ENCODE measurements around the gene SPIRE1. TPM values are rescaled to one million over a fixed set of nuclear protein-coding genes. Genes with fewer than 3 reads are reported as not detected.
A peak's percentile ranks its signal among the peaks of the same experiment; 100 is the strongest.
"Not testable (repeated sequence)": the region's sequence is repeated elsewhere in the genome, so short reads cannot be mapped to it uniquely, and the experiment has no call there.

The SPIRE1 gene
- total RNA-seq, 1 experiment from 2014 or later = 2.5 TPM

- H3K9ac ChIP-seq (ENCODE audit: low read length); H2AFZ ChIP-seq (ENCODE audit: low read length); H3K4me3 ChIP-seq (ENCODE audit: low read length); H3K9me2 ChIP-seq (replicated peaks; ENCODE audit: insufficient read depth, low read length); H3K27ac ChIP-seq (ENCODE audit: low read length); H3K9me3 ChIP-seq (ENCODE audit: low read length); H3K79me2 ChIP-seq (ENCODE audit: low read length); H3K4me2 ChIP-seq (ENCODE audit: low read depth, low read length, poor library complexity, severe bottlenecking); H3K27me3 ChIP-seq (ENCODE audit: low read length); H3K36me3 ChIP-seq (ENCODE audit: insufficient read depth, low read length); H4K20me1 ChIP-seq (ENCODE audit: insufficient read depth, low read depth, low read length); H3K4me1 ChIP-seq (ENCODE audit: low read length): not testable (repeated sequence)
- DNase-seq = peak; percentile 6
Observed at GRCh38 chr18:12643756-12644155, 14.2 kb downstream of the SPIRE1 start.

DNA sequence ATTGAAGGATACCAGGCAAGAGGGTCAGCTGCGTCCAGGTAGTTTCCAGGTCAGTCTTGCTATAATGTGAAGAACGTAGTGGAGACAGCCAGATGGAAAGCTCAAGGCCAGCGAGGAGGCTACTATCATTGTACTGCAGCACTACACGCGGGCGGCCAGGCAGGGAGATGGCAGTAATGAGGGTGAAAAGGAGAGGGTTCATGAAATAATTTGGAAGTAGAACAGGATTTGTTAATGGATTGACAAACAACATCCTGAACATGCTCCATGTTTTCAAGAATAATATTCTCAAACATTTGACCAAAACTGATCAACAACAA is 17.1 kb downstream of the SPIRE1 start:
- no peaks in the 10 kb centered on the region for H3K79me2 ChIP-seq (ENCODE audit: low read length)
- H3K27me3 ChIP-seq (ENCODE audit: low read length) = no peaks in the 10 kb centered on the region
- no peaks in the 10 kb centered on the region for H4K20me1 ChIP-seq (ENCODE audit: insufficient read depth, low read depth, low read length)
- no peaks in the 10 kb centered on the region for H3K9me3 ChIP-seq (ENCODE audit: low read length)
- H3K4me2 ChIP-seq (ENCODE audit: low read depth, low read length, poor library complexity, severe bottlenecking) = no peak overlapping the region
- H3K4me1 ChIP-seq (ENCODE audit: low read length) = no peaks in the 10 kb centered on the region
- no peak overlapping the region for H2AFZ ChIP-seq (ENCODE audit: low read length)
- no peak for DNase-seq
- H3K27ac ChIP-seq (ENCODE audit: low read length) = no peak overlapping the region
- no peak overlapping the region for H3K4me3 ChIP-seq (ENCODE audit: low read length)
- H3K9ac ChIP-seq (ENCODE audit: low read length) = no peak overlapping the region
- H3K9me2 ChIP-seq (replicated peaks; ENCODE audit: insufficient read depth, low read length) = no peaks in the 10 kb centered on the region
- no peaks in the 10 kb centered on the region for H3K36me3 ChIP-seq (ENCODE audit: insufficient read depth, low read length)

- no peak overlapping the region for H3K4me2 ChIP-seq (ENCODE audit: low read depth, low read length, poor library complexity, severe bottlenecking)
- no peaks in the 10 kb centered on the region for H3K79me2 ChIP-seq (ENCODE audit: low read length)
Observed at GRCh38 chr18:12639990-12640880, 17.7 kb downstream of the SPIRE1 start.

DNA sequence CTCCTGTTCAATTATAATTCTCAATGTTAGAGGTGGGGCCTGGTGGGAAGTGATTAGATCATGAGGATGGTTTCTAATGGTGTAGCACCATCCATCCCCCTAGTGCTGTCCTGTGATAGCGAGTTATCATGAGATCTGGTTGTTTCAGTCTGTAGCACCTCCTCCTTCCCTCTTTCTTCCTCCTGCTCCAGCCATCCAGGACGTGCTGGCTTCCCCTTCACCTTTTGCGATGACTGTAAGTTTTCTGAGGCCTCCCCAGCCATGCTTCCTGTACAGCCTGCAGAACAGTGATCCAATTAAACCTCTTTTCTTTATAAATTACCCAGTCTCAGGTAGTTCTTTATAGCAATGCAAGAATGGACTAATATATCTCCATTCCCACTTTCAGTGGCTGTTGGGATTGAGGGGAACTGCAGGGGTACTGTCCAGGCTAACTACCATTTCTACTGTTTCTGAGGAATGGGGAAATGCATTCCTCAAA is 19.2 kb downstream of the SPIRE1 start:
- Histone ChIP-seq H3K4me1 (ENCODE audit: low read length) (no peaks in the 10 kb centered on the region), H3K9me3 (ENCODE audit: low read length) (no peaks in the 10 kb centered on the region), H3K4me3 (ENCODE audit: low read length) (no peak overlapping the region), H3K9me2 (replicated peaks; ENCODE audit: insufficient read depth, low read length) (no peaks in the 10 kb centered on the region), H2AFZ (ENCODE audit: low read length) (no peak overlapping the region), H3K79me2 (ENCODE audit: low read length) (no peaks in the 10 kb centered on the region), H3K27me3 (ENCODE audit: low read length) (no peaks in the 10 kb centered on the region), H3K9ac (ENCODE audit: low read length) (no peak overlapping the region), H3K36me3 (ENCODE audit: insufficient read depth, low read length) (no peaks in the 10 kb centered on the region), H3K4me2 (ENCODE audit: low read depth, low read length, poor library complexity, severe bottlenecking) (no peak overlapping the region), H3K27ac (ENCODE audit: low read length) (no peak overlapping the region), H4K20me1 (ENCODE audit: insufficient read depth, low read depth, low read length) (no peaks in the 10 kb centered on the region)
- DNase-seq = no peak

More at GRCh38 chr18:12639990-12640880, 17.7 kb downstream of the SPIRE1 start:
- Histone ChIP-seq H4K20me1 (ENCODE audit: insufficient read depth, low read depth, low read length) (no peaks in the 10 kb centered on the region), H3K9ac (ENCODE audit: low read length) (no peak overlapping the region), H3K9me2 (replicated peaks; ENCODE audit: insufficient read depth, low read length) (no peaks in the 10 kb centered on the region), H3K4me1 (ENCODE audit: low read length) (no peaks in the 10 kb centered on the region), H2AFZ (ENCODE audit: low read length) (no peak overlapping the region), H3K27ac (ENCODE audit: low read length) (no peak overlapping the region), H3K9me3 (ENCODE audit: low read length) (no peaks in the 10 kb centered on the region), H3K4me3 (ENCODE audit: low read length) (no peak overlapping the region), H3K27me3 (ENCODE audit: low read length) (no peaks in the 10 kb centered on the region), H3K36me3 (ENCODE audit: insufficient read depth, low read length) (no peaks in the 10 kb centered on the region)
- DNase-seq = no peak

GRCh38 chr18:12637901-12638643 is 19.8 kb downstream of the SPIRE1 start:
- H2AFZ ChIP-seq (ENCODE audit: low read length) = no peak overlapping the region
- DNase-seq = no peak
- no peaks in the 10 kb centered on the region for H3K27me3 ChIP-seq (ENCODE audit: low read length)
- H3K79me2 ChIP-seq (ENCODE audit: low read length) = no peaks in the 10 kb centered on the region
- no peak overlapping the region for H3K9ac ChIP-seq (ENCODE audit: low read length)
- H3K36me3 ChIP-seq (ENCODE audit: insufficient read depth, low read length) = no peaks in the 10 kb centered on the region
- no peak overlapping the region for H3K4me2 ChIP-seq (ENCODE audit: low read depth, low read length, poor library complexity, severe bottlenecking)
- no peak overlapping the region for H3K4me3 ChIP-seq (ENCODE audit: low read length)
- H3K27ac ChIP-seq (ENCODE audit: low read length) = no peak overlapping the region
- no peaks in the 10 kb centered on the region for H3K9me3 ChIP-seq (ENCODE audit: low read length)
- H3K9me2 ChIP-seq (replicated peaks; ENCODE audit: insufficient read depth, low read length) = no peaks in the 10 kb centered on the region
- no peaks in the 10 kb centered on the region for H4K20me1 ChIP-seq (ENCODE audit: insufficient read depth, low read depth, low read length)
- H3K4me1 ChIP-seq (ENCODE audit: low read length) = no peaks in the 10 kb centered on the region

DNA sequence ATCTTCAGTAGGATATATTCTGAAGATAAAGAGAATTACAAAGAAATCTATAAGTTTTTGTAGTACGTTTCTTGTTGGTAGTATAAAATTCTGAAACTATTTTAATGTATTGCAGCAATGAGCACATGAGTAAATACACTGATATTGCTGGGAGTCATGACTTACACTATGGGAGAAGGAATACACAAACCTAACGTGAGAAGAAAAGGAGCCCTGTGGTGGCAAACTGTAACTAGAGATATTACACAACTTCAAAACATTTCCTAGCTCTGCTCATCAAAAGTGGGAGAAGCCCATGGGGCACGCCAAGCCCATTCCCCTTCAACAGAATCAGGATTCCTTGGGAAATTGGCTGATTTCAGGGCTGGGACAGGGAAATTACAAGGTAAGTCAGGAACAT is 20.5 kb downstream of the SPIRE1 start:
- Histone ChIP-seq H3K9me3 (ENCODE audit: low read length) (no peaks in the 10 kb centered on the region), H3K9me2 (replicated peaks; ENCODE audit: insufficient read depth, low read length) (no peaks in the 10 kb centered on the region), H2AFZ (ENCODE audit: low read length) (no peak overlapping the region), H3K79me2 (ENCODE audit: low read length) (no peaks in the 10 kb centered on the region), H3K27me3 (ENCODE audit: low read length) (no peaks in the 10 kb centered on the region), H3K9ac (ENCODE audit: low read length) (no peak overlapping the region), H3K4me3 (ENCODE audit: low read length) (no peak overlapping the region), H3K4me2 (ENCODE audit: low read depth, low read length, poor library complexity, severe bottlenecking) (no peak overlapping the region), H4K20me1 (ENCODE audit: insufficient read depth, low read depth, low read length) (no peaks in the 10 kb centered on the region), H3K27ac (ENCODE audit: low read length) (no peak overlapping the region), H3K4me1 (ENCODE audit: low read length) (no peaks in the 10 kb centered on the region), H3K36me3 (ENCODE audit: insufficient read depth, low read length) (no peaks in the 10 kb centered on the region)
- no peak for DNase-seq

DNA sequence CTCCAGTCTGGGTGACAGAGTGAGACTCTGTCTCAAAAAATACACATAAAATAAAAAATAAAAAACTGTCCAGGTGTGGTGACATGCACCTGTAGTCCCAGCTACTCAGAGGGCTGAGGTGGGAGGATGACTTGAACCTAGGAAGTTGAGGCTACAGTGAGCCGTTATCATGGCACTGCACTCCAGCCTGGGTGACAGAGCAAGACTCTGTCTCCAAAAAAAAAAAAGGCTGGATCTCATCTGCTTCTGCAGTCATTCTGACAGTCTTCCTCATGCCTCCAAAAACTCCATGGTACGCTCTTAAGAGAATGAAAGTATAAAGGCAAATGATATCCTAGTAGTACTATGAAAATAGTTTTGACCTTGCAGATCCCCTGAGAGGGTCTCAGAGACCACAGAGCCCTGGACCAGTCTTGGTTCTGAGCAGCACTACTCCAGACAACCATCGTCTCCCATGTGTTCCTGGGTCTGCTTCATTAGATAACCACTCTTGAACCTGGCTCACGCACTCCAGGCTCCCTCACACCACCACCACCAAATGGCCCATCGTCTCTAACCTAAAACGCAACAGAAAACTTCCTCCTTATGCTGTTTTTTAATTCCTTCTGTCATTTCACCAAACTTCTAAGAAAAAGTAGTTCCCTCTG is 26.0 kb downstream of the SPIRE1 start:
- H3K36me3 ChIP-seq (ENCODE audit: insufficient read depth, low read length) = no peaks in the 10 kb centered on the region
- H3K27me3 ChIP-seq (ENCODE audit: low read length) = no peaks in the 10 kb centered on the region
- H3K9me2 ChIP-seq (replicated peaks; ENCODE audit: insufficient read depth, low read length) = no peaks in the 10 kb centered on the region
- H3K4me1 ChIP-seq (ENCODE audit: low read length) = no peaks in the 10 kb centered on the region
- DNase-seq = no peak
- H3K79me2 ChIP-seq (ENCODE audit: low read length) = no peaks in the 10 kb centered on the region
- H2AFZ ChIP-seq (ENCODE audit: low read length) = no peak overlapping the region
- H3K9ac ChIP-seq (ENCODE audit: low read length) = no peak overlapping the region
- no peak overlapping the region for H3K4me2 ChIP-seq (ENCODE audit: low read depth, low read length, poor library complexity, severe bottlenecking)
- H3K27ac ChIP-seq (ENCODE audit: low read length) = no peak overlapping the region
- H3K4me3 ChIP-seq (ENCODE audit: low read length) = no peak overlapping the region
- H3K9me3 ChIP-seq (ENCODE audit: low read length) = no peaks in the 10 kb centered on the region
- no peaks in the 10 kb centered on the region for H4K20me1 ChIP-seq (ENCODE audit: insufficient read depth, low read depth, low read length)

DNA sequence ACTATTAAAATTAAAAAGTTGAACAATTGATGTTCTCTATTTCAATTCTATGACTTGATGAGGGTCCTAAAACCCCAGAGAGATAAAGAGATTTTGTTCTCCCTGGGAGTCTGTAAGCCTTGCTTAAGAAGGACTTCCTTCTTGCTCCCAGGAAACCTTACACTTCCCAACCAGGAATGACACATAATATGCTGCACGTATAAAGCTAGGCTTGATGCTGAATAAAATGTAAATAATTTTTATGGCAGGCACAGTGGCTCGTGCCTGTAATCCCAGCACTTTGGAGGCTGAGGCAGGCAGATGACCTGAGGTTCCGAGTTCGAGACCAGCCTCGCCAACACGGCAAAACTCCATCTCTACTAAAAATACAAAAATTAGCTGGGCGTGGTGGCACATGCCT is 27.8 kb downstream of the SPIRE1 start:
- Histone ChIP-seq H3K4me2 (ENCODE audit: low read depth, low read length, poor library complexity, severe bottlenecking) (no peak overlapping the region), H3K9ac (ENCODE audit: low read length) (no peak overlapping the region), H3K27ac (ENCODE audit: low read length) (no peak overlapping the region), H3K4me1 (ENCODE audit: low read length) (no peaks in the 10 kb centered on the region), H3K27me3 (ENCODE audit: low read length) (no peaks in the 10 kb centered on the region), H4K20me1 (ENCODE audit: insufficient read depth, low read depth, low read length) (no peaks in the 10 kb centered on the region), H3K4me3 (ENCODE audit: low read length) (no peak overlapping the region), H3K79me2 (ENCODE audit: low read length) (no peaks in the 10 kb centered on the region), H3K9me3 (ENCODE audit: low read length) (no peaks in the 10 kb centered on the region), H3K9me2 (replicated peaks; ENCODE audit: insufficient read depth, low read length) (no peaks in the 10 kb centered on the region), H2AFZ (ENCODE audit: low read length) (no peak overlapping the region), H3K36me3 (ENCODE audit: insufficient read depth, low read length) (no peaks in the 10 kb centered on the region)
- DNase-seq = no peak
